GM12878 (cell line): ENCODE measurements around the gene RSPRY1. TPM values are rescaled to one million over a fixed set of nuclear protein-coding genes. Genes with fewer than 3 reads are reported as not detected.

ENCODE experiments used
- ATAC-seq: fragments of 200-7000 bp; cut with Tn5 transposase; 3 replicates; pipeline ENCODE4 v1.9.1; 2020; ENCODE audit warnings: mild to moderate bottlenecking, moderate library complexity
- BruUV-seq: library from RNA; stranded (reverse); fragments of 400-500 nt; replicated peaks from 2 replicates; lab custom pipeline; 2021; lab: Mats Ljungman, UMichigan
- CTCF ChIA-PET: fragments of 300-600 bp; sonication (Branson Sonifier 250); formaldehyde crosslinking; extraction: SDS; loops from one replicate; lab custom pipeline; 2021; ENCODE audit warnings: inconsistent platforms; lab: Yijun Ruan, JAX
- POLR2A ChIA-PET: fragments of 350-600 bp; formaldehyde crosslinking; extraction: SDS; loops from one replicate; lab custom pipeline; 2021; ENCODE audit warnings: inconsistent platforms; lab: Charles Lee
- RAD21 ChIA-PET: fragments of 300-600 bp; sonication (Branson Sonifier 250); formaldehyde crosslinking; loops from one replicate; lab custom pipeline; 2023; ENCODE audit warnings: antibody characterized with exemption; ENCODE audit not compliant: unreplicated experiment; lab: Charles Lee
- SMC1A ChIA-PET: fragments of 300-600 bp; sonication (Branson Sonifier 250); formaldehyde crosslinking; loops from one replicate; lab custom pipeline; 2023; ENCODE audit not compliant: unreplicated experiment, uncharacterized antibody; lab: Charles Lee
- DNase-seq: peaks from one replicate; pipeline ENCODE4 v3.0.0-alpha.2; 2011; ENCODE audit warnings: low read depth, low spot score
- FAIRE-seq: peaks from 3 replicates; lab custom pipeline; 2011; peaks lifted over from hg19 to GRCh38; lab: Jason Lieb, UNC
- H2AFZ ChIP-seq: 2 replicates; pipeline ENCODE4 v1.6.0; 2011; ENCODE audit warnings: low read depth, low read length, control low read depth; ENCODE audit not compliant: control insufficient read depth
- H3K27ac ChIP-seq: 2 replicates; pipeline ENCODE4 v1.5.1; 2011; ENCODE audit warnings: control low read depth; ENCODE audit not compliant: control insufficient read depth, insufficient read depth
- H3K27me3 ChIP-seq, 2 experiments: replicated peaks in 1 of 2; 2 replicates each; pipeline versions ENCODE4 v1.6.0 to v1.6.1; 2011; ENCODE audit warnings: low read length in 1 of 2; ENCODE audit not compliant: control insufficient read depth in 2 of 2, insufficient read depth in 2 of 2
- H3K36me3 ChIP-seq, 2 experiments: 2 replicates each; pipeline ENCODE4 v1.5.1; 2011; ENCODE audit warnings: low read length in 1 of 2; ENCODE audit not compliant: control insufficient read depth in 2 of 2, insufficient read depth in 2 of 2
- H3K4me1 ChIP-seq: 2 replicates; pipeline ENCODE4 v1.6.1; 2011; ENCODE audit warnings: mild to moderate bottlenecking, low read length, moderate library complexity, mixed read lengths; ENCODE audit not compliant: control insufficient read depth, insufficient read depth
- H3K4me2 ChIP-seq: 2 replicates; pipeline ENCODE4 v1.6.0; 2011; ENCODE audit warnings: control low read depth; ENCODE audit not compliant: control insufficient read depth, insufficient read depth
- H3K4me3 ChIP-seq: fragments of 200-600 bp; sonication (generic); 2 replicates; pipeline ENCODE4 v1.5.1; 2016
- H3K79me2 ChIP-seq: 2 replicates; pipeline ENCODE4 v1.6.0; 2011; ENCODE audit warnings: low read length; ENCODE audit not compliant: control insufficient read depth, insufficient read depth
- H3K9ac ChIP-seq: 2 replicates; pipeline ENCODE4 v1.8.0; 2011; ENCODE audit warnings: low read length, control low read depth, mixed read lengths; ENCODE audit not compliant: control insufficient read depth, insufficient read depth
- H3K9me3 ChIP-seq: replicated peaks from 3 replicates; pipeline ENCODE4 v1.5.1; 2011; ENCODE audit warnings: mild to moderate bottlenecking, low read length; ENCODE audit not compliant: control insufficient read depth, insufficient read depth
- H4K20me1 ChIP-seq: 2 replicates; pipeline ENCODE4 v1.6.0; 2011; ENCODE audit not compliant: control insufficient read depth, insufficient read depth
- ASH2L ChIP-seq: fragments of 300-600, 200-600 bp; sonication (generic); IDR thresholded peaks from 2 replicates; pipeline ENCODE4 v1.6.1; 2017; ENCODE audit warnings: low read depth, mild to moderate bottlenecking, borderline replicate concordance
- CHD4 ChIP-seq: fragments of 200-600 bp; sonication (generic); IDR thresholded peaks from 2 replicates; pipeline ENCODE4 v1.6.1; 2016; ENCODE audit warnings: mild to moderate bottlenecking
- KAT2A ChIP-seq: conservative IDR thresholded peaks from 2 replicates; pipeline ENCODE4 v1.6.1; 2011; ENCODE audit warnings: low read depth, low read length; ENCODE audit not compliant: control insufficient read depth
- MXI1 ChIP-seq: fragments of 150-350 bp; IDR thresholded peaks from 2 replicates; pipeline ENCODE4 v1.6.1; 2011; ENCODE audit warnings: low read depth, mild to moderate bottlenecking, inconsistent platforms, low read length, improper control_type of control experiment
- MYC ChIP-seq: IDR thresholded peaks from 2 replicates; pipeline ENCODE4 v1.6.1; 2011; ENCODE audit warnings: mild to moderate bottlenecking, low read length, moderate library complexity, inconsistent platforms; ENCODE audit not compliant: insufficient read depth, insufficient replicate concordance, insufficient read length, severe bottlenecking
- RBBP5 ChIP-seq: fragments of 200-600 bp; sonication (generic); conservative IDR thresholded peaks from 2 replicates; pipeline ENCODE4 v1.6.1; 2016
- SMARCA5 ChIP-seq: fragments of 450-650 bp; IDR thresholded peaks from 2 replicates; pipeline ENCODE4 v1.6.1; 2017; ENCODE audit warnings: mild to moderate bottlenecking
- YBX1 ChIP-seq: fragments of 450-650 bp; IDR thresholded peaks from 2 replicates; pipeline ENCODE4 v1.6.1; 2016; ENCODE audit warnings: antibody characterized with exemption
- WGBS: methylation state at CpG from one replicate; pipeline ENCODE4 v1.1.6; 2016; ENCODE audit warnings: low lambda C conversion rate; ENCODE audit not compliant: insufficient replicate concordance, insufficient coverage; ENCODE audit errors: missing lambda C conversion rate; 5-methylcytosine and 5-hydroxymethylcytosine counted together
- in situ Hi-C: fragments of 300-500 bp; cut with MboI; formaldehyde crosslinking; loops from 9 replicates; pipeline ENCODE4 v1.14.3; 2018; ENCODE audit warnings: mixed read lengths
- intact Hi-C: fragments of 100-400 bp; cut with micrococcal nuclease; formaldehyde crosslinking; loops from one replicate; pipeline ENCODE4 v1.14.2; 2022; ENCODE audit not compliant: unreplicated experiment
- polyA plus RNA-seq, 11 experiments: library from polyadenylated mRNA; depleted of rRNA in 4 of 11; unstranded in 6 of 11; stranded (reverse) in 5 of 11; fragments of >200 nt; fragmentation: Nextera tagmentation in 4 of 11; fragmentation: Illumina TruSeq in 1 of 11; extraction: Ambion mirVana in 4 of 11; extraction: Trizol in 1 of 11; gene quantifications; 1 replicate in 1 of 11; 2 replicates in 10 of 11; pipeline versions ENCODE4 v1.2.1 to v1.2.3, GENCODE V29; 2011 to 2016; ENCODE audit warnings: inconsistent platforms in 2 of 11, missing spikeins in 2 of 11, low read depth in 1 of 11
- total RNA-seq, 4 experiments: library from RNA; depleted of rRNA in 3 of 4; stranded (reverse); fragments of >200 nt in 3 of 4; fragmentation: Illumina TruSeq in 1 of 4; extraction: Trizol in 1 of 4; gene quantifications; 2 replicates each; pipeline versions ENCODE4 v1.2.1 to v1.2.3, GENCODE V29; 2013 to 2021
- TF ChIP-seq, protein P1 (sequence below): IDR thresholded peaks from 2 replicates; pipeline ENCODE4 v1.6.1; 2012; ENCODE audit warnings: low read depth, low read length, improper control_type of control experiment
- TF ChIP-seq, protein P2 (sequence below): fragments of 450-650 bp; IDR thresholded peaks from 2 replicates; pipeline ENCODE4 v1.6.1; 2017; ENCODE audit warnings: mild to moderate bottlenecking
- TF ChIP-seq, protein P3 (sequence below): IDR thresholded peaks from 2 replicates; pipeline ENCODE4 v1.6.1; 2012; ENCODE audit warnings: low read length, inconsistent platforms
- TF ChIP-seq, protein P4 (sequence below): IDR thresholded peaks from 2 replicates; pipeline ENCODE4 v1.6.1; 2012; ENCODE audit warnings: low read depth, low read length, improper control_type of control experiment

Gene RSPRY1
- total and polyA plus RNA-seq, 10 of the 15 experiments (the other 5 are each of a cell fraction or from before 2014, with no cell fraction given), result 18.5 to 57.0 (median 41.2) TPM

DNA sequence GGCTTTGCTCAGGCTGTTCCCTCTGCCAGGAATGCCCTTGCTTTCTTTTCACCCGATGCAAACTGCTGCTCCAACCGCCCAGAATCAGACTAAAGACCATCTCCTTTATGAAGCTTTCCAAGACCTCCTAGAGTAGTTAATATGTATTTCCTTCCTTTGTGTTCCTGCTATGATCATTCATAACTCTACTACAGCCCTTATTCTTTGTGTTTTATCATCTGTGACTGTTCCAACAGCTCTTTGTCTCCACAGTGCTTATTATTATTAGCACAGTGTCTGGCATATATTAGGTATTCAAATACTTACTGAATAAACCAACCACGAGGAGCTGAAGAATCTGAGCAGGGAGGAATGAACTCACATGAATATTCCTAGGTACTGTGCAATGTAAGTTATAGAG, 7.9 kb upstream of the RSPRY1 start:
- ChIA-PET RAD21 (interaction anchor here (1.0 kb wide), 1 partner anchor 118 kb away, joined by 3 read pairs; no protein-coding TSS in a partner anchor), SMC1A (interaction anchor here (0.8 to 1.3 kb wide), 3 partner anchors 9 to 13 kb away, joined by 3 to 4 read pairs (median 3); no protein-coding TSS in a partner anchor), CTCF (interaction anchor here (1.1 to 2.3 kb wide), 5 partner anchors 9 to 214 kb away, joined by 3 to 7 read pairs (median 4); no protein-coding TSS in a partner anchor), POLR2A (no interaction called here)
- no peaks in the 10 kb centered on the region for H3K27me3 ChIP-seq
- intact Hi-C loops, result no loop called here
- DNase-seq, result no peak
- peaks cover 5% of the 10 kb centered on the region; the same call in 1 of the 2 replicates for H3K4me1 ChIP-seq
- H3K36me3 ChIP-seq, result no peaks in the 10 kb centered on the region
- peaks cover 32% of the 10 kb centered on the region for H3K79me2 ChIP-seq
- no peak for ATAC-seq
- H4K20me1 ChIP-seq, result no peaks in the 10 kb centered on the region
- H3K4me2 ChIP-seq, result no peak overlapping the region
- WGBS, result 48% methylated on average over 3 of the region's 3 CpGs
- no peaks in the 10 kb centered on the region for H3K9me3 ChIP-seq
- BruUV-seq, result TSS peak; percentile 10
- TF ChIP-seq, protein P1, sequence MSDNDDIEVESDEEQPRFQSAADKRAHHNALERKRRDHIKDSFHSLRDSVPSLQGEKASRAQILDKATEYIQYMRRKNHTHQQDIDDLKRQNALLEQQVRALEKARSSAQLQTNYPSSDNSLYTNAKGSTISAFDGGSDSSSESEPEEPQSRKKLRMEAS, result no peak
- no peak overlapping the region for H3K4me3 ChIP-seq
- no peak overlapping the region for H2AFZ ChIP-seq
- FAIRE-seq, result no peak
- no peak overlapping the region for H3K27ac ChIP-seq
- no peak overlapping the region for H3K9ac ChIP-seq
- in situ Hi-C loops, result no loop called here

DNA sequence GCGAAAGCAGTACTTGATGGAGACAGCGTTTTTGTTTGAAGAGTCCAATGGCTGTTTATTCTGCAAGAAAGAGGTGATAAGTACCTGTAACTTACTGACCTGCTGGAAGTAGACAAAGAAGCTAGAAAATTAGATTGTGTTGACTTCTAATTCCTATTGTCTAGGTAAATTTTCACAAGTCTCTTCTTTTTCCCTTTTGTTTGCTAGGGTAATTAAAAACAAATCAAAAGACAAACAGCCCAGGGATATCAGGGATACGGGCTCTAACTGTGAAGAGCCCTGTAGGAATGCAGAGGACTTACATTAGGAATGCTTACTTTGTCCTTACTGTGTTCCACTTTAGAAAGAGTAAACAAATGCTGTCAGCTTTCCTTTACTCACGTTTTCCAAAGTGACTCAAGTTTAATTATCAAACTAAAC, 7.3 kb upstream of the RSPRY1 start:
- no TSS peak for BruUV-seq
- Histone ChIP-seq H3K9ac (no peak overlapping the region), H3K9me3 (no peaks in the 10 kb centered on the region), H3K79me2 (peaks cover 38% of the 10 kb centered on the region), H2AFZ (no peak overlapping the region), H3K4me3 (no peak overlapping the region), H3K36me3 (no peaks in the 10 kb centered on the region), H3K27ac (no peak overlapping the region), H3K27me3 (no peaks in the 10 kb centered on the region), H4K20me1 (no peaks in the 10 kb centered on the region), H3K4me1 (peaks cover 5% of the 10 kb centered on the region; the same call in 1 of the 2 replicates), H3K4me2 (no peak overlapping the region)
- FAIRE-seq (no peak), ATAC-seq (no peak), DNase-seq (no peak)
- intact Hi-C loops, result no loop called here
- SMC1A ChIA-PET, result interaction anchor here (0.8 to 1.3 kb wide), 4 partner anchors 10 to 38 kb away, joined by 3 to 4 read pairs (median 3); no protein-coding TSS in a partner anchor
- CTCF ChIA-PET, result interaction anchor here (1.1 to 2.3 kb wide), 3 partner anchors 10 to 95 kb away, joined by 3 to 7 read pairs (median 6); no protein-coding TSS in a partner anchor
- POLR2A ChIA-PET, result no interaction called here
- in situ Hi-C loops, result no loop called here
- WGBS, result 85% methylated on average over 4 of the region's 4 CpGs
- RAD21 ChIA-PET, result interaction anchor here (1.0 kb wide), 1 partner anchor 117 kb away, joined by 3 read pairs; no protein-coding TSS in a partner anchor
- TF ChIP-seq ASH2L (no peak), KAT2A (no peak), CHD4 (no peak), MYC (no peak), MXI1 (no peak), YBX1 (no peak), SMARCA5 (no peak), RBBP5 (no peak)
- TF ChIP-seq, protein P2, sequence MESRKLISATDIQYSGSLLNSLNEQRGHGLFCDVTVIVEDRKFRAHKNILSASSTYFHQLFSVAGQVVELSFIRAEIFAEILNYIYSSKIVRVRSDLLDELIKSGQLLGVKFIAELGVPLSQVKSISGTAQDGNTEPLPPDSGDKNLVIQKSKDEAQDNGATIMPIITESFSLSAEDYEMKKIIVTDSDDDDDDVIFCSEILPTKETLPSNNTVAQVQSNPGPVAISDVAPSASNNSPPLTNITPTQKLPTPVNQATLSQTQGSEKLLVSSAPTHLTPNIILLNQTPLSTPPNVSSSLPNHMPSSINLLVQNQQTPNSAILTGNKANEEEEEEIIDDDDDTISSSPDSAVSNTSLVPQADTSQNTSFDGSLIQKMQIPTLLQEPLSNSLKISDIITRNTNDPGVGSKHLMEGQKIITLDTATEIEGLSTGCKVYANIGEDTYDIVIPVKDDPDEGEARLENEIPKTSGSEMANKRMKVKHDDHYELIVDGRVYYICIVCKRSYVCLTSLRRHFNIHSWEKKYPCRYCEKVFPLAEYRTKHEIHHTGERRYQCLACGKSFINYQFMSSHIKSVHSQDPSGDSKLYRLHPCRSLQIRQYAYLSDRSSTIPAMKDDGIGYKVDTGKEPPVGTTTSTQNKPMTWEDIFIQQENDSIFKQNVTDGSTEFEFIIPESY, result no peak
- TF ChIP-seq, protein P3, sequence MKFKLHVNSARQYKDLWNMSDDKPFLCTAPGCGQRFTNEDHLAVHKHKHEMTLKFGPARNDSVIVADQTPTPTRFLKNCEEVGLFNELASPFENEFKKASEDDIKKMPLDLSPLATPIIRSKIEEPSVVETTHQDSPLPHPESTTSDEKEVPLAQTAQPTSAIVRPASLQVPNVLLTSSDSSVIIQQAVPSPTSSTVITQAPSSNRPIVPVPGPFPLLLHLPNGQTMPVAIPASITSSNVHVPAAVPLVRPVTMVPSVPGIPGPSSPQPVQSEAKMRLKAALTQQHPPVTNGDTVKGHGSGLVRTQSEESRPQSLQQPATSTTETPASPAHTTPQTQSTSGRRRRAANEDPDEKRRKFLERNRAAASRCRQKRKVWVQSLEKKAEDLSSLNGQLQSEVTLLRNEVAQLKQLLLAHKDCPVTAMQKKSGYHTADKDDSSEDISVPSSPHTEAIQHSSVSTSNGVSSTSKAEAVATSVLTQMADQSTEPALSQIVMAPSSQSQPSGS, result no peak
- TF ChIP-seq, protein P4, sequence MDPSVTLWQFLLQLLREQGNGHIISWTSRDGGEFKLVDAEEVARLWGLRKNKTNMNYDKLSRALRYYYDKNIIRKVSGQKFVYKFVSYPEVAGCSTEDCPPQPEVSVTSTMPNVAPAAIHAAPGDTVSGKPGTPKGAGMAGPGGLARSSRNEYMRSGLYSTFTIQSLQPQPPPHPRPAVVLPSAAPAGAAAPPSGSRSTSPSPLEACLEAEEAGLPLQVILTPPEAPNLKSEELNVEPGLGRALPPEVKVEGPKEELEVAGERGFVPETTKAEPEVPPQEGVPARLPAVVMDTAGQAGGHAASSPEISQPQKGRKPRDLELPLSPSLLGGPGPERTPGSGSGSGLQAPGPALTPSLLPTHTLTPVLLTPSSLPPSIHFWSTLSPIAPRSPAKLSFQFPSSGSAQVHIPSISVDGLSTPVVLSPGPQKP, result no peak
